HepG2 (cell line): ENCODE measurements around the gene SLC35F3. TPM values are rescaled to one million over a fixed set of nuclear protein-coding genes. Genes with fewer than 3 reads are reported as not detected.
A peak's percentile ranks its signal among the peaks of the same experiment; 100 is the strongest.

Experiments used
- ARID5B ChIP-seq: IDR thresholded peaks from 2 replicates; pipeline ENCODE4 v1.4.0; 2020; ENCODE audit warnings: mild to moderate bottlenecking, missing genetic modification reagents
- ATF4 ChIP-seq, 2 experiments: fragments of 450-650 bp in 1 of 2; sonication (generic) in 1 of 2; formaldehyde crosslinking; IDR thresholded peaks; 2 replicates each; pipeline versions ENCODE4 v1.5.0 to v1.8.0; 2020 to 2022; ENCODE audit warnings: mild to moderate bottlenecking in 1 of 2, missing genetic modification reagents in 1 of 2
- CERS6 ChIP-seq: sonication (generic); formaldehyde crosslinking; IDR thresholded peaks from 2 replicates; pipeline ENCODE4 v1.5.0; 2020; ENCODE audit warnings: missing genetic modification reagents
- EZH2 ChIP-seq: conservative IDR thresholded peaks from 2 replicates; pipeline ENCODE4 v1.6.1; 2012; ENCODE audit warnings: mild to moderate bottlenecking, low read depth, low read length, moderate library complexity
- PAF1 ChIP-seq: IDR thresholded peaks from 2 replicates; pipeline ENCODE4 v1.6.1; 2016; ENCODE audit warnings: missing genetic modification reagents, missing compliant biosample characterization
- POGZ ChIP-seq: sonication (generic); formaldehyde crosslinking; IDR thresholded peaks from 2 replicates; pipeline ENCODE4 v1.4.0; 2020; ENCODE audit warnings: mild to moderate bottlenecking, missing genetic modification reagents
- TBL1XR1 ChIP-seq: fragments of 150-350 bp; IDR thresholded peaks from 2 replicates; pipeline ENCODE4 v1.6.1; 2014; ENCODE audit warnings: borderline replicate concordance, low read length; ENCODE audit not compliant: partially characterized antibody
- TCF7L2 ChIP-seq: IDR thresholded peaks from 2 replicates; pipeline ENCODE4 v1.6.1; 2011; ENCODE audit warnings: mild to moderate bottlenecking, low read depth, low read length, moderate library complexity
- ZKSCAN8 ChIP-seq: IDR thresholded peaks from 2 replicates; pipeline ENCODE4 v1.6.1; 2016; ENCODE audit warnings: borderline replicate concordance, missing genetic modification reagents, missing compliant biosample characterization
- ZNF138 ChIP-seq: sonication (generic); formaldehyde crosslinking; IDR thresholded peaks from 2 replicates; pipeline ENCODE4 v1.5.0; 2020; ENCODE audit warnings: mild to moderate bottlenecking, low read depth, missing genetic modification reagents
- ZNF337 ChIP-seq: sonication (generic); formaldehyde crosslinking; IDR thresholded peaks from 2 replicates; pipeline ENCODE4 v1.5.1; 2020; ENCODE audit warnings: missing genetic modification reagents, low read depth, mild to moderate bottlenecking, borderline replicate concordance
- ZNF354B ChIP-seq: sonication (generic); formaldehyde crosslinking; IDR thresholded peaks from 2 replicates; pipeline ENCODE4 v1.8.0; 2022; ENCODE audit warnings: mild to moderate bottlenecking, missing genetic modification reagents
- ZNF510 ChIP-seq: sonication (generic); formaldehyde crosslinking; IDR thresholded peaks from 2 replicates; pipeline ENCODE4 v1.4.0; 2020; ENCODE audit warnings: low read depth, mild to moderate bottlenecking, missing genetic modification reagents
- ZSCAN25 ChIP-seq: sonication (generic); formaldehyde crosslinking; IDR thresholded peaks from 2 replicates; pipeline ENCODE4 v1.8.0; 2022; ENCODE audit warnings: mild to moderate bottlenecking, missing genetic modification reagents
- polyA plus RNA-seq, 8 experiments: library from polyadenylated mRNA; depleted of rRNA in 3 of 8; stranded (reverse) in 7 of 8; unstranded in 1 of 8; fragments of >200 nt; fragmentation: Illumina TruSeq in 4 of 8; extraction: Trizol in 4 of 8; gene quantifications; 2 replicates each; pipeline versions ENCODE4 v1.2.1 to v1.2.3, GENCODE V29; 2011 to 2016; ENCODE audit warnings: low read depth in 4 of 8, missing spikeins in 1 of 8, mixed read lengths in 1 of 8; ENCODE audit not compliant: insufficient read depth in 1 of 8
- total RNA-seq, 5 experiments: library from RNA; depleted of rRNA; stranded (reverse); fragments of >200 nt; fragmentation: Illumina TruSeq; extraction: Trizol; gene quantifications; 2 replicates each; pipeline ENCODE4 v1.2.3, GENCODE V29; 2016; ENCODE audit warnings: low read depth in 1 of 5
- TF ChIP-seq, protein P1 (sequence below): sonication (generic); formaldehyde crosslinking; IDR thresholded peaks from 2 replicates; pipeline ENCODE4 v1.9.0; 2021; ENCODE audit warnings: missing genetic modification reagents, mild to moderate bottlenecking, borderline replicate concordance
- TF ChIP-seq, protein P2 (sequence below): sonication (generic); formaldehyde crosslinking; IDR thresholded peaks from 2 replicates; pipeline ENCODE4 v1.4.0; 2020; ENCODE audit warnings: missing genetic modification reagents, borderline replicate concordance
- TF ChIP-seq, protein P3 (sequence below), 2 experiments: sonication (generic) in 1 of 2; formaldehyde crosslinking in 1 of 2; IDR thresholded peaks; 2 replicates each; pipeline versions ENCODE4 v1.5.1 to v1.6.1; 2011 to 2020; ENCODE audit warnings: borderline replicate concordance in 1 of 2, low read depth in 1 of 2, low read length in 1 of 2, mild to moderate bottlenecking in 1 of 2, missing genetic modification reagents in 1 of 2, moderate library complexity in 1 of 2

The SLC35F3 gene
- total and polyA plus RNA-seq, 2 of the 13 experiments (the other 11 are each of a cell fraction or from before 2014, with no cell fraction given): not detected

- TF ChIP-seq ARID5B (CRISPR knock-in tag) (no peak), TBL1XR1 (no peak), EZH2 (no peak), PAF1 (CRISPR knock-in tag) (no peak), ZSCAN25 (CRISPR knock-in tag) (no peak), TCF7L2 (no peak), ZKSCAN8 (CRISPR knock-in tag) (no peak), ZNF354B (no peak), POGZ (CRISPR knock-in tag) (0 out of 2 replicates have a peak, but pooled peaks have one; percentile 22), CERS6 (CRISPR knock-in tag) (no peak), ZNF510 (CRISPR knock-in tag) (no peak), ATF4 (CRISPR knock-in tag; IDR thresholded peaks at IDR 0.05) (no peak), ZNF138 (CRISPR knock-in tag) (no peak), ZNF337 (CRISPR knock-in tag) (no peak)
- TF ChIP-seq, protein P1, sequence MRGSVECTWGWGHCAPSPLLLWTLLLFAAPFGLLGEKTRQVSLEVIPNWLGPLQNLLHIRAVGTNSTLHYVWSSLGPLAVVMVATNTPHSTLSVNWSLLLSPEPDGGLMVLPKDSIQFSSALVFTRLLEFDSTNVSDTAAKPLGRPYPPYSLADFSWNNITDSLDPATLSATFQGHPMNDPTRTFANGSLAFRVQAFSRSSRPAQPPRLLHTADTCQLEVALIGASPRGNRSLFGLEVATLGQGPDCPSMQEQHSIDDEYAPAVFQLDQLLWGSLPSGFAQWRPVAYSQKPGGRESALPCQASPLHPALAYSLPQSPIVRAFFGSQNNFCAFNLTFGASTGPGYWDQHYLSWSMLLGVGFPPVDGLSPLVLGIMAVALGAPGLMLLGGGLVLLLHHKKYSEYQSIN (CRISPR knock-in tag): no peak
- TF ChIP-seq, protein P2, sequence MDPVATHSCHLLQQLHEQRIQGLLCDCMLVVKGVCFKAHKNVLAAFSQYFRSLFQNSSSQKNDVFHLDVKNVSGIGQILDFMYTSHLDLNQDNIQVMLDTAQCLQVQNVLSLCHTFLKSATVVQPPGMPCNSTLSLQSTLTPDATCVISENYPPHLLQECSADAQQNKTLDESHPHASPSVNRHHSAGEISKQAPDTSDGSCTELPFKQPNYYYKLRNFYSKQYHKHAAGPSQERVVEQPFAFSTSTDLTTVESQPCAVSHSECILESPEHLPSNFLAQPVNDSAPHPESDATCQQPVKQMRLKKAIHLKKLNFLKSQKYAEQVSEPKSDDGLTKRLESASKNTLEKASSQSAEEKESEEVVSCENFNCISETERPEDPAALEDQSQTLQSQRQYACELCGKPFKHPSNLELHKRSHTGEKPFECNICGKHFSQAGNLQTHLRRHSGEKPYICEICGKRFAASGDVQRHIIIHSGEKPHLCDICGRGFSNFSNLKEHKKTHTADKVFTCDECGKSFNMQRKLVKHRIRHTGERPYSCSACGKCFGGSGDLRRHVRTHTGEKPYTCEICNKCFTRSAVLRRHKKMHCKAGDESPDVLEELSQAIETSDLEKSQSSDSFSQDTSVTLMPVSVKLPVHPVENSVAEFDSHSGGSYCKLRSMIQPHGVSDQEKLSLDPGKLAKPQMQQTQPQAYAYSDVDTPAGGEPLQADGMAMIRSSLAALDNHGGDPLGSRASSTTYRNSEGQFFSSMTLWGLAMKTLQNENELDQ (CRISPR knock-in tag): no peak
- TF ChIP-seq, protein P3, sequence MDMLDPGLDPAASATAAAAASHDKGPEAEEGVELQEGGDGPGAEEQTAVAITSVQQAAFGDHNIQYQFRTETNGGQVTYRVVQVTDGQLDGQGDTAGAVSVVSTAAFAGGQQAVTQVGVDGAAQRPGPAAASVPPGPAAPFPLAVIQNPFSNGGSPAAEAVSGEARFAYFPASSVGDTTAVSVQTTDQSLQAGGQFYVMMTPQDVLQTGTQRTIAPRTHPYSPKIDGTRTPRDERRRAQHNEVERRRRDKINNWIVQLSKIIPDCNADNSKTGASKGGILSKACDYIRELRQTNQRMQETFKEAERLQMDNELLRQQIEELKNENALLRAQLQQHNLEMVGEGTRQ (IDR thresholded peaks at IDR 0.05; ENCODE audit: low read depth, low read length): no peak
- TF ChIP-seq, protein P3 (CRISPR knock-in tag; IDR thresholded peaks at IDR 0.05; ENCODE audit: borderline replicate concordance): no peak
Observed at GRCh38 chr1:234322979-234323378, 418.5 kb downstream of the SLC35F3 start (continued).
